Choroid plexus epithelial cell (primary cell): Measurements from ENCODE around the gene GGTA1.
"Not testable (repeated sequence)": the region's sequence is repeated elsewhere in the genome, so short reads cannot be mapped to it uniquely, and the experiment has no call there.

Experiments
- DNase-seq: peaks from one replicate; pipeline ENCODE4 v3.0.0-alpha.2; 2010; ENCODE audit warnings: low read depth
- H3K4me3 ChIP-seq: 2 replicates; pipeline ENCODE4 v1.5.1; 2011; ENCODE audit warnings: low read depth, mild to moderate bottlenecking, control low read depth, low read length, moderate library complexity
- CTCF ChIP-seq: conservative IDR thresholded peaks from 2 replicates; pipeline ENCODE4 v1.5.1; 2011; ENCODE audit warnings: low read depth, mild to moderate bottlenecking, control low read depth, inconsistent platforms, low read length, moderate library complexity

Gene GGTA1

DNA sequence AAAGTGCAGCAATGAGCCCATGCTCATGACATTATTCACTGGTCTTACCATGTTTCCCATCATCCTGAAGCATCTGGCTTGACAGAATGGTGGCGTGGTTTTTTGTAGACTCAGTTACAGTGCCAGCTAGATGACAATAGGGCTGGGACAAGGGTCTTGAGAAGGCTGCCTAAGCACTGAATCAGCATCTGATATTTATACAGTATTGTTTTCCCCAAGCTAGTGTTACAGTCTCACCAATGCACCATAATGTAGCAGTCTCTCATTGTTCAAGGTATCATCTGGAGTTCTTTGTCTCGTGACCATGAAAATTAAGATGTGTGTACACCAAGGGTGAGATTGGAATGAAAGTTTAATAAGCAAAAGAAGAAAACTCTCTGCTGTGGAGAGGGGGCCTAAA lies 19.0 kb upstream of the GGTA1 start:
- TF ChIP-seq CTCF = no peak
- no peak for DNase-seq

DNA sequence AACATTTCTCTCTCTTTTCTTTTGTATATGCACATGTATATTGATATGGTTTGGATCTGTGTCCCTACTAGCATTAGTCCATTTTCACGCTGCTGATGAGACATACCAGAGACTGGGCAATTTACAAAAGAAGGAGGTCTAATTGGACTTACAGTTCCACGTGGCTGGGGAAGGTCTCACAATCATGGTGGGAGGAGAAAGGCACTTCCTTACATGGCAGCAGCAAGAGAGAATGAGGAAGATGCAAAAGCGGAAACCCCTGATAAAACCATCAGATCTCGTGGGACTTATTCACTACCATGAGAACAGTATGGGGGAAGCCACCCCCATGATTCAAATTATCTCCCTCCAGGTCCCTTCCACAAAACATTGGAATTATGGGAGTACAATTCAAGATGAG lies 13.5 kb upstream of the GGTA1 start:
- not testable (repeated sequence) for H3K4me3 ChIP-seq, DNase-seq

More for the DNA sequence above, 19.0 kb upstream of the GGTA1 start:
- no peak overlapping the region for H3K4me3 ChIP-seq

- H3K4me3 ChIP-seq = no peak overlapping the region
- peak; percentile 12 for DNase-seq
- TF ChIP-seq CTCF = no peak
These were observed 11.3 kb upstream of the GGTA1 start for GRCh38 chr9:121510766-121511550.

- TF ChIP-seq CTCF = no peak
- H3K4me3 ChIP-seq = no peak overlapping the region
- no peak for DNase-seq
These were observed 9.5 kb upstream of the GGTA1 start for GRCh38 chr9:121509180-121509579.

DNA sequence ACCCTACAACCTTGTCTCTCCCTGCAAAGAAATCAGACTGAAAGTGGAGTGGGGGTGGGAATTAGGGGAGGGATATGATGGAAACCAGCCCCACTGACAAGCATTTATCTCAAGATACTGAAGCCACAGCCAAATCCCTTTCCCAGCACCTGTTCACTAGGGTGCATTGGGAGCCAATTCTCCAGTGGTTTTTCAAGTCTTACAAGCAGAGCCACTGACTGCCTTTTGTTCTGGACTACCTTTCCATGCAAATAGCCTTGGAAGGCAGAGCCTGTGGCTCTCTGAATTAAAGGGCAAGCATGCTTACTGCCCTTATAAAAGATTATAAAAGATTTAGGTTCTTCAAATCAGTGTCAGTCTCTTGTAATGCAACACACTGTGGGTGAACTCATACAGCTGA lies 8.8 kb upstream of the GGTA1 start:
- no peak for TF ChIP-seq CTCF

DNA sequence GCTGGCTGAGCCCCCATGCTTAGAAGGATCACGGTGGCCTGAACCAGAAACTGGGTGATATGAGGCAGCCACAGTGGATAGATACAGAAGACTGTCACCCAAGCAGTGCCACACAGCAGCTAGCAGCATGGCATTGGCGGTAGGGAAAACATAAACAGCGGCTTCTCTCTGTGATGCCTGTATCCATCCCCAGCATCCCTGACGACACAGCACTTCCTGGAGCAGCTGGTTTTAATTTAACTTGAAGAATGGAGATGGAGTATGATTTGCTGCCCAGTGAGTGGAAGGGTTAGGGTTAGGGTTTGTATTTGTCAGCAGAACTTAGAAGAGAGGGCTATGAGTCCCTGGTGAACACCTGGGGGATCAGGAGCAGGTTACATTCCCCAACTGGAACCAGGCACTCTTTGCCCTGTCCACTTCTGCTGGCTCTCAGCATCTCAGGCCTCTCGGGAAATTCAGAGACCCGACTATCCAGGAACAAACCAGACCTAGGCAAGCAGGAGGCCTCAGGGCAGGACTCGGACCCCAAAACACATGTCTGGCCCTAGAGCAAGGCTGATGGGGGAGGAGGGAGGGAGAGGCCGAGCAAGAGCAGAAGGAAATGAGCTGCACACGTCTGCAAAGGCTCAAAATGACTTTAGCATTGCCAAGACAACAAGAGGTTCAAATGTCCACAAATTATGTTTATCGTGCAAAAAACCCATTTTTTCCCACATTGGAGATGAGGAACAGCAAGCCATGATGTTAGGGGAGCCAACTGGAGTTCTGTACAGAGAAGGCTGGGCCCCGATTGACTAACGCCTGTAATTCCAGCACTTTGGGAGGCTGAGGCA lies 6.5 kb upstream of the GGTA1 start:
- no peak for DNase-seq
- H3K4me3 ChIP-seq = no peak overlapping the region
- no peak for TF ChIP-seq CTCF

More for the DNA sequence above, 8.8 kb upstream of the GGTA1 start:
- no peak overlapping the region for H3K4me3 ChIP-seq
- DNase-seq = no peak

DNA sequence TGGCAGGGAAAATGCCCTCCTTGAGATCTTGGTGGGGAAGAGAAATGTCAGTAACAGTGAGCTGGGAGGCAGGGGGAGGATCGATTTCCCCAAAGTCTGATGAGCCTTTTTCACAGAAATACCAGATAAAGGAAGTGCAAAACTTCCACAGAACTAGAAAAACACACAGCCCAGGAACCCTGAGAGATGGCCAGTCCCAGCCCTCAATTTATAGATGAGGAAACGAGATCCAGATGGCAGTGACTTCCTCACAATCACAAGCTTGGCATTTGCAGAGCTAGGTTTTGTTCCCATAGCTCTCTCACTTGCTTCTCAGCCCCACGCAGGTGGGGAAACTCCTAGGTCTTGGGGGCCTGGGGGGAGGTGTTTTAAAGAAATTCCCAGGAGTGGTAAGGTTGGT lies 3.8 kb upstream of the GGTA1 start:
- DNase-seq = no peak
- TF ChIP-seq CTCF = no peak
- no peak overlapping the region for H3K4me3 ChIP-seq
